K562 (cell line): ENCODE results near the gene JAKMIP2. TPM values are rescaled to one million over a fixed set of nuclear protein-coding genes. Genes with fewer than 3 reads are reported as not detected.

Experiments
- ATAC-seq: fragments of 200-7000 bp; cut with Tn5 transposase; 3 replicates; pipeline ENCODE4 v1.9.1; 2020; ENCODE audit warnings: moderate library complexity
- BruUV-seq: library from RNA; stranded (reverse); fragments of 400-500 nt; replicated peaks from 2 replicates; lab custom pipeline; 2021; lab: Mats Ljungman, UMichigan
- CTCF ChIA-PET: fragments of 300-600 bp; formaldehyde crosslinking; extraction: SDS; loops from one replicate; lab custom pipeline; 2021; ENCODE audit warnings: low intra/inter-chr PET ratio; lab: Yijun Ruan, JAX
- POLR2A ChIA-PET: fragments of 300-600, 350-650 bp; sonication (Branson Sonifier 250); formaldehyde crosslinking; extraction: SDS; loops from one replicate; lab custom pipeline; 2021; ENCODE audit warnings: antibody characterized with exemption, inconsistent platforms; lab: Yijun Ruan, JAX
- DNase-seq, 4 experiments: peaks; one replicate each; pipeline versions ENCODE4 v3.0.0 to v3.0.0-alpha.2; 2011 to 2018; ENCODE audit warnings: low spot score in 3 of 4, mixed read lengths in 3 of 4; ENCODE audit errors: extremely low read depth in 1 of 4
- FAIRE-seq: peaks from 2 replicates; lab custom pipeline; 2011; peaks lifted over from hg19 to GRCh38; lab: Jason Lieb, UNC
- H2AFZ ChIP-seq: 2 replicates; pipeline ENCODE4 v1.6.0; 2011; ENCODE audit warnings: low read depth, low read length, control low read depth, inconsistent platforms
- H3K27ac ChIP-seq: fragments of 200-600 bp; 3 replicates; pipeline ENCODE4 v1.8.0; 2011; ENCODE audit warnings: low read depth, mild to moderate bottlenecking, control low read depth, inconsistent platforms, low read length, moderate library complexity, mixed read lengths; ENCODE audit errors: extremely low read depth
- H3K27me3 ChIP-seq, 2 experiments: fragments of 300-600 bp in 1 of 2; 2 replicates in 1 of 2; 3 replicates in 1 of 2; pipeline versions ENCODE4 v1.6.0 to v1.8.0; 2011; ENCODE audit warnings: inconsistent platforms in 2 of 2, low read length in 2 of 2, mild to moderate bottlenecking in 1 of 2, mixed read lengths in 1 of 2, moderate library complexity in 1 of 2; ENCODE audit not compliant: control insufficient read depth in 2 of 2, insufficient read depth in 2 of 2
- H3K36me3 ChIP-seq: fragments of 300-600 bp; 3 replicates; pipeline ENCODE4 v1.8.0; 2011; ENCODE audit warnings: mild to moderate bottlenecking, low read length, inconsistent platforms; ENCODE audit not compliant: control insufficient read depth, insufficient read depth
- H3K4me1 ChIP-seq, 2 experiments: fragments of 200-600 bp in 1 of 2; replicated peaks in 1 of 2; 2 replicates in 1 of 2; 3 replicates in 1 of 2; pipeline versions ENCODE4 v1.5.1 to v1.8.0; 2011; ENCODE audit warnings: inconsistent platforms in 2 of 2, low read length in 2 of 2, mild to moderate bottlenecking in 1 of 2, mixed read lengths in 1 of 2, moderate library complexity in 1 of 2; ENCODE audit not compliant: control insufficient read depth in 2 of 2, insufficient read depth in 2 of 2
- H3K4me2 ChIP-seq: 2 replicates; pipeline ENCODE4 v1.6.1; 2011; ENCODE audit warnings: low read length, control low read depth, inconsistent platforms, mixed read lengths; ENCODE audit not compliant: insufficient read depth
- H3K4me3 ChIP-seq: fragments of 200-600 bp; sonication (generic), shearing (Covaris generic); 2 replicates; pipeline ENCODE4 v1.5.1; 2016; ENCODE audit warnings: control low read depth, inconsistent platforms
- H3K79me2 ChIP-seq: fragments of 200-600 bp; 3 replicates; pipeline ENCODE4 v1.8.0; 2011; ENCODE audit warnings: low read length, inconsistent platforms; ENCODE audit not compliant: control insufficient read depth, insufficient read depth
- H3K9ac ChIP-seq, 2 experiments: 2 replicates each; pipeline versions ENCODE4 v1.6.0 to v1.6.1; 2011; ENCODE audit warnings: low read depth in 2 of 2, low read length in 2 of 2, control low read depth in 1 of 2, inconsistent platforms in 1 of 2, mild to moderate bottlenecking in 1 of 2, mixed read lengths in 1 of 2; ENCODE audit not compliant: insufficient read depth in 1 of 2
- H3K9me1 ChIP-seq: one replicate; pipeline ENCODE4 v1.6.0; 2011; ENCODE audit warnings: inconsistent platforms, mild to moderate bottlenecking, low read length, moderate library complexity; ENCODE audit not compliant: control insufficient read depth, insufficient read depth
- H3K9me3 ChIP-seq: replicated peaks from 2 replicates; pipeline ENCODE4 v1.5.1; 2011; ENCODE audit warnings: low read depth, low read length, inconsistent platforms; ENCODE audit not compliant: control insufficient read depth, insufficient read depth
- H4K20me1 ChIP-seq: replicated peaks from 2 replicates; pipeline ENCODE4 v1.6.1; 2011; ENCODE audit warnings: low read length, inconsistent platforms, mixed read lengths; ENCODE audit not compliant: control insufficient read depth, insufficient read depth
- MTF1 ChIP-seq: fragments of 250-450 bp; sonication (Bioruptor Pico); IDR thresholded peaks from 2 replicates; pipeline ENCODE4 v1.9.0; 2021; ENCODE audit warnings: moderate library complexity, mild to moderate bottlenecking, inconsistent platforms, borderline replicate concordance
- NCOA4 ChIP-seq: fragments of 450-650 bp; IDR thresholded peaks from 2 replicates; pipeline ENCODE4 v1.6.1; 2018; ENCODE audit warnings: mild to moderate bottlenecking; ENCODE audit not compliant: partially characterized antibody
- SMARCC2 ChIP-seq: fragments of 450-650 bp; IDR thresholded peaks from 2 replicates; pipeline ENCODE4 v1.6.1; 2017; ENCODE audit warnings: antibody characterized with exemption, moderate library complexity, mild to moderate bottlenecking, low read depth
- U2AF1 ChIP-seq: fragments of 200-400 bp; formaldehyde crosslinking; optimal IDR thresholded peaks from 2 replicates; pipeline ENCODE3; 2017; ENCODE audit warnings: mild to moderate bottlenecking, low read depth, low read length, moderate library complexity
- XRCC5 ChIP-seq: fragments of 200-400 bp; formaldehyde crosslinking; IDR thresholded peaks from 2 replicates; pipeline ENCODE4 v1.6.1; 2017; ENCODE audit warnings: low read depth, mild to moderate bottlenecking, low read length
- ZNF586 ChIP-seq: fragments of 450-650 bp; formaldehyde crosslinking; conservative IDR thresholded peaks from 2 replicates; pipeline ENCODE4 v1.4.0; 2020; ENCODE audit warnings: mild to moderate bottlenecking, moderate library complexity
- WGBS: fragments of 100-300 bp; shearing (Covaris generic); methylation state at CpG from one replicate; pipeline ENCODE4 v1.1.6; 2016; ENCODE audit warnings: low coverage, mixed read lengths; ENCODE audit not compliant: insufficient coverage; ENCODE audit errors: missing lambda C conversion rate; 5-methylcytosine and 5-hydroxymethylcytosine counted together
- in situ Hi-C: fragments of 300-500 bp; cut with MboI; formaldehyde crosslinking; loops from 4 replicates; pipeline ENCODE4 v1.15.0; 2018; ENCODE audit warnings: inconsistent platforms, mixed read lengths
- intact Hi-C: fragments of 100-400 bp; cut with micrococcal nuclease; formaldehyde crosslinking; loops from 2 replicates; pipeline ENCODE4 v1.14.2; 2022
- polyA plus RNA-seq, 8 experiments: library from polyadenylated mRNA; depleted of rRNA in 4 of 8; stranded (reverse) in 5 of 8; unstranded in 3 of 8; fragments of >200 nt; fragmentation: Nextera tagmentation in 2 of 8; fragmentation: Illumina TruSeq in 1 of 8; extraction: Ambion mirVana in 2 of 8; extraction: Trizol in 1 of 8; gene quantifications; 2 replicates each; pipeline versions ENCODE4 v1.2.1 to v1.2.3, GENCODE V29; 2011 to 2014; ENCODE audit warnings: inconsistent platforms in 1 of 8, missing spikeins in 1 of 8
- total RNA-seq, 7 experiments: library from RNA; depleted of rRNA in 6 of 7; stranded (reverse); fragments of >200 nt in 6 of 7; fragmentation: Illumina TruSeq in 2 of 7; extraction: Trizol in 2 of 7; gene quantifications; 2 replicates each; pipeline versions ENCODE4 v1.2.1 to v1.2.3, GENCODE V29; 2011 to 2021; ENCODE audit warnings: low replicate concordance in 1 of 7
- TF ChIP-seq, protein P1 (sequence below): sonication (generic); formaldehyde crosslinking; IDR thresholded peaks from 2 replicates; pipeline ENCODE4 v1.8.0; 2023; ENCODE audit warnings: mild to moderate bottlenecking, missing genetic modification reagents
- TF ChIP-seq, protein P2 (sequence below): sonication (generic); formaldehyde crosslinking; IDR thresholded peaks from 2 replicates; pipeline ENCODE4 v1.8.0; 2022; ENCODE audit warnings: missing genetic modification reagents, mild to moderate bottlenecking, borderline replicate concordance
- TF ChIP-seq, protein P3 (sequence below): fragments of 250-450 bp; sonication (Bioruptor Pico); IDR thresholded peaks from 2 replicates; pipeline ENCODE4 v1.4.0; 2020; ENCODE audit warnings: mild to moderate bottlenecking
- TF ChIP-seq, protein P4 (sequence below): fragments of 250-450 bp; sonication (Bioruptor Pico); IDR thresholded peaks from 2 replicates; pipeline ENCODE4 v1.9.0; 2021; ENCODE audit warnings: mild to moderate bottlenecking

Gene JAKMIP2
- total and polyA plus RNA-seq, 9 of the 15 experiments (the other 6 are each of a cell fraction or from before 2014, with no cell fraction given), result not detected

DNA sequence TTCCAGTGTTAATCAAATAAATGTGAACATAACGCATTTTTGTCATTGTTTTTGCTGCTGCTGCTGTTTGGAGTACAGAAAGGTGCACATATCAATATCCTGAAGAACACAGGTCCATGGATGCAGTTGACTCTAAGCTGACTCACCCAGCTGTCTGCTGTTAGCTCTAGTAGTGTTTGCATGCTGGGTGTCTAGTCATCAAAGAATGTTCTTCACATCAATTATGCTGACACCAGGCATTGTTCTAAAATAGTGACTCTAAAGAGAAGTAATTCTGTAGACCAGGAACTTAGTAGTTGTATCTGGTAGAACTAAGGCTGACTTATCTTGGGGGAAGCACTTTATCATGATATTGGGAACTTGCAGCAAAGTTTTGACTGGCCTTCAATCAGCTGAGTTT is 217.0 kb downstream of the JAKMIP2 start:
- Histone ChIP-seq H3K9me3 (no peaks in the 10 kb centered on the region), H3K27me3 (no peaks in the 10 kb centered on the region), H3K4me2 (no peak overlapping the region), H3K9ac (no peak overlapping the region), H4K20me1 (no peaks in the 10 kb centered on the region), H2AFZ (no peak overlapping the region), H3K79me2 (no peaks in the 10 kb centered on the region), H3K4me1 (no peaks in the 10 kb centered on the region), H3K9me1 (no peaks in the 10 kb centered on the region), H3K27ac (no peak overlapping the region), H3K4me3 (no peak overlapping the region), H3K36me3 (no peaks in the 10 kb centered on the region)
- WGBS, result 0% methylated on average over 1 of the region's 1 CpG
- ATAC-seq (no peak), FAIRE-seq (no peak), DNase-seq (no peak)
- intact Hi-C loops, result no loop called here
- in situ Hi-C loops, result no loop called here
- BruUV-seq, result no TSS peak
- TF ChIP-seq U2AF1, result no peak
- no peak for TF ChIP-seq MTF1 (CRISPR knock-in tag)
- TF ChIP-seq, protein P1, sequence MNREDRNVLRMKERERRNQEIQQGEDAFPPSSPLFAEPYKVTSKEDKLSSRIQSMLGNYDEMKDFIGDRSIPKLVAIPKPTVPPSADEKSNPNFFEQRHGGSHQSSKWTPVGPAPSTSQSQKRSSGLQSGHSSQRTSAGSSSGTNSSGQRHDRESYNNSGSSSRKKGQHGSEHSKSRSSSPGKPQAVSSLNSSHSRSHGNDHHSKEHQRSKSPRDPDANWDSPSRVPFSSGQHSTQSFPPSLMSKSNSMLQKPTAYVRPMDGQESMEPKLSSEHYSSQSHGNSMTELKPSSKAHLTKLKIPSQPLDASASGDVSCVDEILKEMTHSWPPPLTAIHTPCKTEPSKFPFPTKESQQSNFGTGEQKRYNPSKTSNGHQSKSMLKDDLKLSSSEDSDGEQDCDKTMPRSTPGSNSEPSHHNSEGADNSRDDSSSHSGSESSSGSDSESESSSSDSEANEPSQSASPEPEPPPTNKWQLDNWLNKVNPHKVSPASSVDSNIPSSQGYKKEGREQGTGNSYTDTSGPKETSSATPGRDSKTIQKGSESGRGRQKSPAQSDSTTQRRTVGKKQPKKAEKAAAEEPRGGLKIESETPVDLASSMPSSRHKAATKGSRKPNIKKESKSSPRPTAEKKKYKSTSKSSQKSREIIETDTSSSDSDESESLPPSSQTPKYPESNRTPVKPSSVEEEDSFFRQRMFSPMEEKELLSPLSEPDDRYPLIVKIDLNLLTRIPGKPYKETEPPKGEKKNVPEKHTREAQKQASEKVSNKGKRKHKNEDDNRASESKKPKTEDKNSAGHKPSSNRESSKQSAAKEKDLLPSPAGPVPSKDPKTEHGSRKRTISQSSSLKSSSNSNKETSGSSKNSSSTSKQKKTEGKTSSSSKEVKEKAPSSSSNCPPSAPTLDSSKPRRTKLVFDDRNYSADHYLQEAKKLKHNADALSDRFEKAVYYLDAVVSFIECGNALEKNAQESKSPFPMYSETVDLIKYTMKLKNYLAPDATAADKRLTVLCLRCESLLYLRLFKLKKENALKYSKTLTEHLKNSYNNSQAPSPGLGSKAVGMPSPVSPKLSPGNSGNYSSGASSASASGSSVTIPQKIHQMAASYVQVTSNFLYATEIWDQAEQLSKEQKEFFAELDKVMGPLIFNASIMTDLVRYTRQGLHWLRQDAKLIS (CRISPR knock-in tag), result no peak
- no peak for TF ChIP-seq XRCC5
- no peak for TF ChIP-seq NCOA4
- no peak for TF ChIP-seq SMARCC2
- TF ChIP-seq ZNF586 (CRISPR knock-in tag), result no peak
- TF ChIP-seq, protein P2, sequence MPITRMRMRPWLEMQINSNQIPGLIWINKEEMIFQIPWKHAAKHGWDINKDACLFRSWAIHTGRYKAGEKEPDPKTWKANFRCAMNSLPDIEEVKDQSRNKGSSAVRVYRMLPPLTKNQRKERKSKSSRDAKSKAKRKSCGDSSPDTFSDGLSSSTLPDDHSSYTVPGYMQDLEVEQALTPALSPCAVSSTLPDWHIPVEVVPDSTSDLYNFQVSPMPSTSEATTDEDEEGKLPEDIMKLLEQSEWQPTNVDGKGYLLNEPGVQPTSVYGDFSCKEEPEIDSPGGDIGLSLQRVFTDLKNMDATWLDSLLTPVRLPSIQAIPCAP, result no peak
- TF ChIP-seq, protein P3, sequence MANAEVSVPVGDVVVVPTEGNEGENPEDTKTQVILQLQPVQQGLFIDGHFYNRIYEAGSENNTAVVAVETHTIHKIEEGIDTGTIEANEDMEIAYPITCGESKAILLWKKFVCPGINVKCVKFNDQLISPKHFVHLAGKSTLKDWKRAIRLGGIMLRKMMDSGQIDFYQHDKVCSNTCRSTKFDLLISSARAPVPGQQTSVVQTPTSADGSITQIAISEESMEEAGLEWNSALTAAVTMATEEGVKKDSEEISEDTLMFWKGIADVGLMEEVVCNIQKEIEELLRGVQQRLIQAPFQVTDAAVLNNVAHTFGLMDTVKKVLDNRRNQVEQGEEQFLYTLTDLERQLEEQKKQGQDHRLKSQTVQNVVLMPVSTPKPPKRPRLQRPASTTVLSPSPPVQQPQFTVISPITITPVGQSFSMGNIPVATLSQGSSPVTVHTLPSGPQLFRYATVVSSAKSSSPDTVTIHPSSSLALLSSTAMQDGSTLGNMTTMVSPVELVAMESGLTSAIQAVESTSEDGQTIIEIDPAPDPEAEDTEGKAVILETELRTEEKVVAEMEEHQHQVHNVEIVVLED (CRISPR knock-in tag), result no peak
- TF ChIP-seq, protein P4, sequence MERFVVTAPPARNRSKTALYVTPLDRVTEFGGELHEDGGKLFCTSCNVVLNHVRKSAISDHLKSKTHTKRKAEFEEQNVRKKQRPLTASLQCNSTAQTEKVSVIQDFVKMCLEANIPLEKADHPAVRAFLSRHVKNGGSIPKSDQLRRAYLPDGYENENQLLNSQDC (CRISPR knock-in tag), result no peak
- CTCF ChIA-PET, result no interaction called here
- POLR2A ChIA-PET, result no interaction called here
